Hepatocyte (in vitro differentiated cells): ENCODE data around the gene DCLK3. TPM values are rescaled to one million over a fixed set of nuclear protein-coding genes. Genes with fewer than 3 reads are reported as not detected.

Experiments
- DNase-seq: peaks from one replicate; pipeline ENCODE4 v3.0.0-alpha.2; 2016; ENCODE audit warnings: low spot score
- H2AFZ ChIP-seq: fragments of 200-600 bp; sonication (generic); 2 replicates; pipeline ENCODE4 v1.6.0; 2016; ENCODE audit warnings: antibody characterized with exemption, mild to moderate bottlenecking
- H3K27ac ChIP-seq: fragments of 200-600 bp; sonication (generic); 2 replicates; pipeline ENCODE4 v1.5.1; 2016; ENCODE audit warnings: mild to moderate bottlenecking
- H3K27me3 ChIP-seq: fragments of 200-600 bp; sonication (generic); 2 replicates; pipeline ENCODE4 v1.6.1; 2016
- H3K36me3 ChIP-seq: fragments of 200-600 bp; sonication (generic); replicated peaks from 2 replicates; pipeline ENCODE4 v1.5.1; 2016; ENCODE audit warnings: low read depth; ENCODE audit not compliant: insufficient read depth
- H3K4me1 ChIP-seq: fragments of 200-600 bp; sonication (generic); 2 replicates; pipeline ENCODE4 v1.5.1; 2016; ENCODE audit warnings: mild to moderate bottlenecking, moderate library complexity; ENCODE audit not compliant: insufficient read depth
- H3K4me2 ChIP-seq: fragments of 200-600 bp; sonication (generic); 2 replicates; pipeline ENCODE4 v1.6.0; 2016
- H3K4me3 ChIP-seq: fragments of 200-600 bp; sonication (generic); 2 replicates; pipeline ENCODE4 v1.5.1; 2016; ENCODE audit warnings: mild to moderate bottlenecking
- H3K79me2 ChIP-seq: fragments of 200-600 bp; sonication (generic); 2 replicates; pipeline ENCODE4 v1.6.0; 2017; ENCODE audit warnings: mild to moderate bottlenecking
- H3K9me2 ChIP-seq: fragments of 200-600 bp; sonication (generic); replicated peaks from 2 replicates; pipeline ENCODE4 v1.6.0; 2017; ENCODE audit warnings: mild to moderate bottlenecking; ENCODE audit not compliant: insufficient read depth
- H3K9me3 ChIP-seq: fragments of 200-600 bp; sonication (generic); 2 replicates; pipeline ENCODE4 v1.5.1; 2016; ENCODE audit warnings: low read depth, mild to moderate bottlenecking
- H4K20me1 ChIP-seq: fragments of 200-600 bp; sonication (generic); 2 replicates; pipeline ENCODE4 v1.6.0; 2016; ENCODE audit warnings: mild to moderate bottlenecking; ENCODE audit not compliant: insufficient read depth, poor library complexity, severe bottlenecking
- CTCF ChIP-seq: fragments of 200-600 bp; sonication (generic); IDR thresholded peaks from 2 replicates; pipeline ENCODE4 v1.5.1; 2016; ENCODE audit warnings: antibody characterized with exemption, mild to moderate bottlenecking; ENCODE audit not compliant: poor library complexity
- EZH2 ChIP-seq: fragments of 200-600 bp; sonication (generic); IDR thresholded peaks from 2 replicates; pipeline ENCODE4 v1.6.1; 2016; ENCODE audit warnings: antibody characterized with exemption, mild to moderate bottlenecking, borderline replicate concordance
- EZH2phosphoT487 ChIP-seq: fragments of 200-600 bp; sonication (generic); IDR thresholded peaks from one replicate; pipeline ENCODE4 v1.6.1; 2018; ENCODE audit warnings: antibody characterized with exemption, mild to moderate bottlenecking, low read depth, moderate library complexity; ENCODE audit not compliant: unreplicated experiment, severe bottlenecking
- WGBS: methylation state at CpG from one replicate; pipeline ENCODE4 v1.1.6; 2016; ENCODE audit warnings: low lambda C conversion rate; ENCODE audit errors: missing lambda C conversion rate; 5-methylcytosine and 5-hydroxymethylcytosine counted together
- polyA plus RNA-seq: library from polyadenylated mRNA; unstranded; fragments of >200 nt; fragmentation: Nextera tagmentation; extraction: Ambion mirVana; gene quantifications from 2 replicates; pipeline ENCODE4 v1.2.1, GENCODE V29; 2016
- total RNA-seq: library from RNA; depleted of rRNA; stranded (reverse); fragments of >200 nt; gene quantifications from 2 replicates; pipeline ENCODE4 v1.2.3, GENCODE V29; 2014

DCLK3 gene
- total and polyA plus RNA-seq, 2 experiments from 2014 or later, result 0.07 TPM; not detected in 1

DNA sequence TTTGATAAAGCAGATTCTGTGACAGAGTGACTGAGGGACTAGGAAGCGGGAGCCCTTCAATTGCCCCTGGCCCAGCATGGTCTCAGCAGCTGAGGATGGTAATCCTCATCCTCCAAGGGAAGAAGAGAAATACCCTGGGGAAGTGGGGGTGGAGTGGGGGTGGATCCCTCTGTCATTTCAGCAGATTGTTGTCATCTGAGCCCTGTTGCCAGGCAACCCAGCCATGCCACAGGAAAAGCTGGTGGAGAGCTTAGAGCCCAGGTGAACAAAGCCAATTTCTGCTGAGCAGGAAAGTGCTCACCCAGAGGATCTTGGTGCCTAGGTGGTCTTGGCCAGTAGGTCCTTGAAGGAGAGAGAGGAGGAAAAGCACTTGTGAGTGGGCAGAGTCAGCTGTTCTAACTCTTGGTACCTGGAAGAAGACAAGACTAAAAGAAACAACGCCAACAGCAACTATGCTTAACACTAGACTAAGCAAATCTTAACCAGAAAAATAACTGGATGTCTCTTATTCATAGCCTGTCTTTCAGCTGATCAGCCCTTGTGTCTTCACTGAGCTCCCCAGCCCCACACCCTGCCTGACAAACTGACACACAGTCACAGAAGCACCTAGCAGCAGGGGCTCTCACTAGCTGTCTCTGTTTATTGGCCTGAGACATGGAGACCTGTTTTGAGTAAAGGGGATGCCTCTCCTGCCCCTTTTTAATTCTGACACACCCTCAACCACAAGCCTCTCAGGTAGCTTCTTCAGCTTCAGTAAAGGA lies 40.1 kb upstream of the DCLK3 start:
- no peaks in the 10 kb centered on the region for H3K27me3 ChIP-seq
- 100% methylated on average over 2 of the region's 2 CpGs for WGBS
- H3K36me3 ChIP-seq, result no peaks in the 10 kb centered on the region
- H3K4me1 ChIP-seq, result no peaks in the 10 kb centered on the region
- H3K9me3 ChIP-seq, result no peaks in the 10 kb centered on the region
- no peaks in the 10 kb centered on the region for H4K20me1 ChIP-seq
- DNase-seq, result no peak
- H3K9me2 ChIP-seq, result no peaks in the 10 kb centered on the region
- H3K4me3 ChIP-seq, result no peak overlapping the region
- TF ChIP-seq CTCF, result no peak
- TF ChIP-seq EZH2, result no peak
- no peak for TF ChIP-seq EZH2phosphoT487
- no peak overlapping the region for H2AFZ ChIP-seq
- no peaks in the 10 kb centered on the region for H3K79me2 ChIP-seq
- no peak overlapping the region for H3K4me2 ChIP-seq
- H3K27ac ChIP-seq, result no peak overlapping the region

DNA sequence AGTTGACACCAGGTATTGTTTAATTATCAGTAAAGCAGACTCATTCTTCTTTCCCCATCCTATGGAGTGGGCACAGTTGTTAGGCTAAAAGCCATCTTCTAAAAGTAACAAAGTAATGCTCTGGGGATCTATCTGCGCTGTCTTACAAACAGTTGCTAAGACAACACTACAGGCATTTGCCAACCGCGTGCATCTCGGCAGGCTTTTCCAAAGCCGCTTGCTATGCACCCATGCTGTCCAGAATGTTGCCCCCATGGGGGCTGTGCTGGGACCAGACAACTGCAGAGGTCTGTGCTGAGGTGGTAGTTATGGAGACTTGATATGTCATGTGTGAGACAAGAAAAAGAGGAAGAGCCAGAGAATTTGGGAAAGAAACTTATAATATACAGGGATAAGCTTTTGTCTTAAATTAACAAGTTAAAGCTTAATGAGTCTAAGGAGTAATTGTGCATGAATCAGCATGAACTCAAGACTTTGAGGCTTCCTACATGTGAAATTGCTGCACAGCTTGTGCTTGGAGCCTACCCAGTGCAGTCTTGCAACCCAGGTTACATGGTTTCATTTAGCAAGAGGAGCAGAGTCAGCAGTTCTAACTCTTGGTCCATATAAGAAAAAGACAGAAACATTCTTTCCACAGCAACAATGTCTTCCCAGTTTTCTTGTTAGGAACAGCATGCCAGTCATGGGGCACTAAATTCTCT lies 38.9 kb upstream of the DCLK3 start:
- no peak overlapping the region for H3K4me3 ChIP-seq
- no peak overlapping the region for H3K4me2 ChIP-seq
- 93% methylated on average over 5 of the region's 5 CpGs for WGBS

GRCh38 chr3:36800533-36801116 lies 36.3 kb upstream of the DCLK3 start:
- DNase-seq, result no peak
- no peaks in the 10 kb centered on the region for H3K9me3 ChIP-seq
- 74% methylated on average over 3 of the region's 3 CpGs for WGBS
- H3K36me3 ChIP-seq, result no peaks in the 10 kb centered on the region
- H3K27ac ChIP-seq, result no peak overlapping the region
- H3K4me3 ChIP-seq, result no peak overlapping the region
- no peak overlapping the region for H3K4me2 ChIP-seq
- H4K20me1 ChIP-seq, result no peaks in the 10 kb centered on the region
- H3K27me3 ChIP-seq, result no peaks in the 10 kb centered on the region
- H3K9me2 ChIP-seq, result no peaks in the 10 kb centered on the region
- H3K4me1 ChIP-seq, result no peaks in the 10 kb centered on the region
- H2AFZ ChIP-seq, result no peak overlapping the region
- H3K79me2 ChIP-seq, result no peaks in the 10 kb centered on the region
- TF ChIP-seq CTCF, result no peak
- TF ChIP-seq EZH2, result no peak
- no peak for TF ChIP-seq EZH2phosphoT487

More for the DNA sequence above, 38.9 kb upstream of the DCLK3 start:
- DNase-seq, result no peak
- Histone ChIP-seq H3K4me1 (no peaks in the 10 kb centered on the region), H4K20me1 (no peaks in the 10 kb centered on the region), H3K27me3 (no peaks in the 10 kb centered on the region), H3K36me3 (no peaks in the 10 kb centered on the region), H3K27ac (no peak overlapping the region), H3K9me3 (no peaks in the 10 kb centered on the region), H3K79me2 (no peaks in the 10 kb centered on the region), H2AFZ (no peak overlapping the region), H3K9me2 (no peaks in the 10 kb centered on the region)
- no peak for TF ChIP-seq EZH2
- no peak for TF ChIP-seq EZH2phosphoT487
- TF ChIP-seq CTCF, result no peak
